C4-2B (cell line): ENCODE data around the gene ARID4B.

Experiments used
- ZFX ChIP-seq: fragments of 450-650 bp; IDR thresholded peaks from 2 replicates; pipeline ENCODE4 v1.6.1; 2017
- TF ChIP-seq, protein P1 (sequence below): fragments of 450-650 bp; conservative IDR thresholded peaks from 2 replicates; pipeline ENCODE4 v1.5.1; 2017; ENCODE audit warnings: mild to moderate bottlenecking

DNA sequence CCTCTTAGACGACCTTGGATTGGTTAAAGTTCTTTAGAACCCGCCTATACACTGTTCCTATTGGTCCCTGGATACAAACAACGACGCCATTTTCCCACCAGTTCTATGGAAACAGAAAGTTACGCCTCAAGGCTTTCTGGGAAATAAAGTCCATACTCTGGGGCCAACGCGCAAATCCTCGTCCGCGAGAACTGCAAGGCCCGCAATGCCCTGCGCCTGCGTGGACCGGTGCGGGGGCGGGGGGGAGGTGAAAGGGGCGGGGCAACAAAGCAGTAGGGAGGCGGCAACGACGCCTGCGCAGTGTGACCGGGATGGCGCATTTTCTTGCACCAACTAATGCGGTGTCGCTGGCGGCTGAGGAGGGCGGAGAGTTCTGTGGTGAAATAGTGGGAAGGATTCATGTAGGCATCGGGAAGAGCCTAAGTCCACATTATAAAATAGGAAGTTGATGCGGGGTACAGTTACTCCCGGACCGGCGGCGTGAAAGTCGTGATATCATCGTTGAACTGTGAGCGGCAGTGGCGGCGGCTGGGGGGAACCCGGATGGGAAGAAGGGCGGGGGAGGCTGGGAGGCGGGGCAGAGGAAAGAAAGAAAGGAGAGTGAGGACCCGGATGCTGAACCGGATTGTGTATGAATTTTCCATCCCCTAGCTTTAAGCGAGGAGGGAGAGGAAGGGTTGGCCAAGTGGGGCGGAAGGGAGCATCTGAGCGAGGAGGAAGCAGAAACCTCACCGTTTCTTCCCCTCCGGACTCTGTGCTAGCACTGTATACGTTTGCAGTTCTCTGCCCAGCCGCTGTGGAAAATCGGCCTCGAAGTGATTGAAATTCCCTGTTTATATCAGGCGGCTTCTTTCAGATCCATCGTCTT, 526 bp upstream of the ARID4B start, which contains the start of gene GGPS1:
- TF ChIP-seq, protein P1, sequence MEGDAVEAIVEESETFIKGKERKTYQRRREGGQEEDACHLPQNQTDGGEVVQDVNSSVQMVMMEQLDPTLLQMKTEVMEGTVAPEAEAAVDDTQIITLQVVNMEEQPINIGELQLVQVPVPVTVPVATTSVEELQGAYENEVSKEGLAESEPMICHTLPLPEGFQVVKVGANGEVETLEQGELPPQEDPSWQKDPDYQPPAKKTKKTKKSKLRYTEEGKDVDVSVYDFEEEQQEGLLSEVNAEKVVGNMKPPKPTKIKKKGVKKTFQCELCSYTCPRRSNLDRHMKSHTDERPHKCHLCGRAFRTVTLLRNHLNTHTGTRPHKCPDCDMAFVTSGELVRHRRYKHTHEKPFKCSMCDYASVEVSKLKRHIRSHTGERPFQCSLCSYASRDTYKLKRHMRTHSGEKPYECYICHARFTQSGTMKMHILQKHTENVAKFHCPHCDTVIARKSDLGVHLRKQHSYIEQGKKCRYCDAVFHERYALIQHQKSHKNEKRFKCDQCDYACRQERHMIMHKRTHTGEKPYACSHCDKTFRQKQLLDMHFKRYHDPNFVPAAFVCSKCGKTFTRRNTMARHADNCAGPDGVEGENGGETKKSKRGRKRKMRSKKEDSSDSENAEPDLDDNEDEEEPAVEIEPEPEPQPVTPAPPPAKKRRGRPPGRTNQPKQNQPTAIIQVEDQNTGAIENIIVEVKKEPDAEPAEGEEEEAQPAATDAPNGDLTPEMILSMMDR = 0 out of 2 replicates have a peak, but pooled peaks have one; percentile 25
- TF ChIP-seq ZFX = no peak
